ENCODE data around the gene RBFOX2. TPM values are rescaled to one million over a fixed set of nuclear protein-coding genes. Genes with fewer than 3 reads are reported as not detected.
A peak's percentile ranks its signal among the peaks of the same experiment; 100 is the strongest.

RBFOX2 gene
- total RNA-seq, 1 donor, result 187 TPM

DNA sequence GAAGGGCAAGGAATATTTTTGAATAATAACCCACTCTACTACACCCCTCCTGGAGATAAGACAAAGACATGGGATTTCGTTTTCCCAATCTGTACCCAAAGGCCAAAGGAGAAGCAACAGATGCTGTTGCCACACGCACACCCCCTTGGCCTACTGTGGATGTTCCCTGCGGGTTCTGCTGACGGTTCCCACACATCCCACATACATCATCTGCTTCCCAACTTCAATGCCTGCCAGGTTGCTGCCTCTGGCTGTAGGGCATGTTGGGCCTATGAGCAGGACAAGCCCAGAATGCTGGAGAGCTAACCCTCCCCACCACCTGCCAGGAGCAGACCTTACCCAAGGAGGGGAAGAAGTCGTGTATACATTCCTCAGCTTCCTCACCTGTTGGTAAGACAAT lies 13.6 kb upstream of the RBFOX2 start:
- DNase-seq (ENCODE audit: low read depth), result no peak
- no peak overlapping the region for H3K4me3 ChIP-seq (ENCODE audit: low read depth, low read length)
- no peak for TF ChIP-seq CTCF (IDR thresholded peaks at IDR 0.05; ENCODE audit: insufficient read depth, low read length)

- no peak overlapping the region for H3K4me3 ChIP-seq (ENCODE audit: low read depth, low read length)
- TF ChIP-seq CTCF (IDR thresholded peaks at IDR 0.05; ENCODE audit: insufficient read depth, low read length), result no peak
- no peak for DNase-seq (ENCODE audit: low read depth)
These were observed 10.5 kb upstream of the RBFOX2 start for GRCh38 chr22:36039125-36039524.

GRCh38 chr22:36037102-36037758 lies 8.6 kb upstream of the RBFOX2 start:
- no peak overlapping the region for H3K4me3 ChIP-seq (ENCODE audit: low read depth, low read length)
- DNase-seq (ENCODE audit: low read depth), result no peak
- no peak for TF ChIP-seq CTCF (IDR thresholded peaks at IDR 0.05; ENCODE audit: insufficient read depth, low read length)

- no peak for DNase-seq (ENCODE audit: low read depth)
These were observed 7.6 kb upstream of the RBFOX2 start for GRCh38 chr22:36036167-36036624.

GRCh38 chr22:36032611-36033010 lies 4.0 kb upstream of the RBFOX2 start:
- no peak for DNase-seq (ENCODE audit: low read depth)
- H3K4me3 ChIP-seq (ENCODE audit: low read depth, low read length), result no peak overlapping the region
- TF ChIP-seq CTCF (IDR thresholded peaks at IDR 0.05; ENCODE audit: insufficient read depth, low read length), result no peak

More at GRCh38 chr22:36036167-36036624, 7.6 kb upstream of the RBFOX2 start:
- TF ChIP-seq CTCF (IDR thresholded peaks at IDR 0.05; ENCODE audit: insufficient read depth, low read length), result no peak
- H3K4me3 ChIP-seq (ENCODE audit: low read depth, low read length), result no peak overlapping the region

- DNase-seq (ENCODE audit: low read depth), result no peak
- no peak for TF ChIP-seq CTCF (IDR thresholded peaks at IDR 0.05; ENCODE audit: insufficient read depth, low read length)
- peak overlapping the region; percentile 68 for H3K4me3 ChIP-seq (ENCODE audit: low read depth, low read length)
These were observed 757 bp upstream of the RBFOX2 start for GRCh38 chr22:36029406-36029755.
